GM18868 (cell line): ENCODE data around the gene PATE4.
"Not testable (repeated sequence)": the region's sequence is repeated elsewhere in the genome, so short reads cannot be mapped to it uniquely, and the experiment has no call there.

Experiments used
- ATAC-seq: cut with Tn5 transposase; IDR thresholded peaks from one replicate; pipeline ENCODE4 v1.9.1; 2021; ENCODE audit warnings: mild to moderate bottlenecking, moderate library complexity; ENCODE audit not compliant: unreplicated experiment

PATE4 gene

GRCh38 chr11:125833016-125833415 is at the start of gene PATE4:
TSS of gene PATE4 (plus strand) at chr11:125833316. CDS start at chr11:125833360, 44 bp downstream.
- no peak for ATAC-seq

- ATAC-seq: no peak
These were observed 48.4 kb upstream of the PATE4 start for GRCh38 chr11:125784678-125785077.

GRCh38 chr11:125787827-125788226 is 45.3 kb upstream of the PATE4 start, which contains the start of gene PATE3:
TSS of gene PATE3 (plus strand) at chr11:125788127. CDS start at chr11:125788152, 25 bp downstream.
- ATAC-seq: no peak

GRCh38 chr11:125790825-125791224 is 42.3 kb upstream of the PATE4 start:
- no peak for ATAC-seq

GRCh38 chr11:125797641-125798040 is 35.5 kb upstream of the PATE4 start:
- no peak for ATAC-seq

- no peak for ATAC-seq
These were observed 33.3 kb upstream of the PATE4 start for GRCh38 chr11:125799808-125800207.

GRCh38 chr11:125802387-125802786 is 30.7 kb upstream of the PATE4 start:
- ATAC-seq: no peak

GRCh38 chr11:125807909-125808308 is 25.2 kb upstream of the PATE4 start:
- ATAC-seq: no peak

- no peak for ATAC-seq
These were observed 2.6 kb downstream of the PATE4 start for GRCh38 chr11:125835748-125836147.

GRCh38 chr11:125842321-125842948 is 9.3 kb downstream of the PATE4 start:
- ATAC-seq: no peak

GRCh38 chr11:125846188-125846587 is 13.1 kb downstream of the PATE4 start:
- ATAC-seq: no peak

- not testable (repeated sequence) for ATAC-seq
These were observed 24.6 kb downstream of the PATE4 start for GRCh38 chr11:125857670-125858069.

GRCh38 chr11:125862786-125863185 is 29.7 kb downstream of the PATE4 start:
- not testable (repeated sequence) for ATAC-seq

GRCh38 chr11:125865354-125865753 is 32.2 kb downstream of the PATE4 start:
- ATAC-seq: not testable (repeated sequence)

- ATAC-seq: no peak
These were observed 36.4 kb downstream of the PATE4 start for GRCh38 chr11:125869521-125869920.

GRCh38 chr11:125871391-125872137 is 38.4 kb downstream of the PATE4 start:
- ATAC-seq: no peak

- no peak for ATAC-seq
These were observed 39.0 kb downstream of the PATE4 start for GRCh38 chr11:125872138-125872491.

- no peak for ATAC-seq
These were observed 40.9 kb downstream of the PATE4 start for GRCh38 chr11:125873881-125874555.

- peak; percentile 70 for ATAC-seq
These were observed 41.5 kb downstream of the PATE4 start for GRCh38 chr11:125874556-125875124.

- ATAC-seq: no peak
These were observed 48.2 kb downstream of the PATE4 start for GRCh38 chr11:125881291-125881690.

GRCh38 chr11:125883375-125883774 is 50.3 kb downstream of the PATE4 start:
- ATAC-seq: no peak

- peak; percentile 19 for ATAC-seq
These were observed 53.9 kb downstream of the PATE4 start for GRCh38 chr11:125886997-125887372.
